ENCODE results near the gene SLC7A5.

DNA sequence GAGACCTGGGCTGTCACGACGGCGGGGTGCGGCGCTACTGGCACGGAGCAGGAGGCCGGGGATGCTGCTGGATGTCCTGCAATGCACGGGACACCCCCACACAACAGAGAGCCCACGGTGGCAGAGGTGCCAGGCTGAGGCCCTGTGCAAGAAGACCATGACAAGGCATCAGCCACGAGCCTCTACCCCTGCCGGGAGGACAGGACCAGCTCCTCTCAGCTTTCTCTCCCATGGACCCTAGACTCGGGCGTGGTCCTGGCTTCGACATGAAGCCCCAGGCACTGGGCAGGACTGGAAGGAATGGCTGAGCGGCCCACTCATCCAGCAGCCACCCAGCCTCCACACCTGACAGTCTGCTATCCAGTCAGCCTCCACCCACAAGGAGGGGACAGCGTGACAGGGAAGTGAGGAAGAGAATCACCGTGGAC, 25.6 kb downstream of the SLC7A5 start:
- no peak for TF ChIP-seq SIN3A (IDR thresholded peaks at IDR 0.05; ENCODE audit: borderline replicate concordance, insufficient read depth, low read length)
- TF ChIP-seq, protein P1, sequence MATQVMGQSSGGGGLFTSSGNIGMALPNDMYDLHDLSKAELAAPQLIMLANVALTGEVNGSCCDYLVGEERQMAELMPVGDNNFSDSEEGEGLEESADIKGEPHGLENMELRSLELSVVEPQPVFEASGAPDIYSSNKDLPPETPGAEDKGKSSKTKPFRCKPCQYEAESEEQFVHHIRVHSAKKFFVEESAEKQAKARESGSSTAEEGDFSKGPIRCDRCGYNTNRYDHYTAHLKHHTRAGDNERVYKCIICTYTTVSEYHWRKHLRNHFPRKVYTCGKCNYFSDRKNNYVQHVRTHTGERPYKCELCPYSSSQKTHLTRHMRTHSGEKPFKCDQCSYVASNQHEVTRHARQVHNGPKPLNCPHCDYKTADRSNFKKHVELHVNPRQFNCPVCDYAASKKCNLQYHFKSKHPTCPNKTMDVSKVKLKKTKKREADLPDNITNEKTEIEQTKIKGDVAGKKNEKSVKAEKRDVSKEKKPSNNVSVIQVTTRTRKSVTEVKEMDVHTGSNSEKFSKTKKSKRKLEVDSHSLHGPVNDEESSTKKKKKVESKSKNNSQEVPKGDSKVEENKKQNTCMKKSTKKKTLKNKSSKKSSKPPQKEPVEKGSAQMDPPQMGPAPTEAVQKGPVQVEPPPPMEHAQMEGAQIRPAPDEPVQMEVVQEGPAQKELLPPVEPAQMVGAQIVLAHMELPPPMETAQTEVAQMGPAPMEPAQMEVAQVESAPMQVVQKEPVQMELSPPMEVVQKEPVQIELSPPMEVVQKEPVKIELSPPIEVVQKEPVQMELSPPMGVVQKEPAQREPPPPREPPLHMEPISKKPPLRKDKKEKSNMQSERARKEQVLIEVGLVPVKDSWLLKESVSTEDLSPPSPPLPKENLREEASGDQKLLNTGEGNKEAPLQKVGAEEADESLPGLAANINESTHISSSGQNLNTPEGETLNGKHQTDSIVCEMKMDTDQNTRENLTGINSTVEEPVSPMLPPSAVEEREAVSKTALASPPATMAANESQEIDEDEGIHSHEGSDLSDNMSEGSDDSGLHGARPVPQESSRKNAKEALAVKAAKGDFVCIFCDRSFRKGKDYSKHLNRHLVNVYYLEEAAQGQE (IDR thresholded peaks at IDR 0.05; ENCODE audit: insufficient read depth in 1 of 2, low read depth in 2 of 2, low read length in 2 of 2), result no peak
- no peak for TF ChIP-seq POLR2AphosphoS5 (IDR thresholded peaks at IDR 0.05; ENCODE audit: low read depth, low read length)

All from PFSK-1 (cell line).